ENCODE data around the gene DSCAML1.

- no peak for TF ChIP-seq TAF1 (IDR thresholded peaks at IDR 0.05; ENCODE audit: borderline replicate concordance, insufficient read depth, low read length)
- no peak for TF ChIP-seq REST (IDR thresholded peaks at IDR 0.05; ENCODE audit: insufficient read depth in 1 of 2, low read depth in 2 of 2, low read length in 2 of 2)
- no peak for TF ChIP-seq POLR2AphosphoS5 (IDR thresholded peaks at IDR 0.05; ENCODE audit: low read depth, low read length)
- TF ChIP-seq SIN3A (IDR thresholded peaks at IDR 0.05; ENCODE audit: borderline replicate concordance, insufficient read depth, low read length) = no peak
- no peak for TF ChIP-seq FOXP2 (optimal IDR thresholded peaks at IDR 0.05; ENCODE audit: borderline replicate concordance, extremely low read depth, extremely low read length, insufficient read depth)
These were observed 416.3 kb downstream of the DSCAML1 start for GRCh38 chr11:117380676-117381075.
